Naive thymus-derived CD8-positive, alpha-beta T cell (primary cell): ENCODE data around the gene BCAR3. TPM values are rescaled to one million over a fixed set of nuclear protein-coding genes. Genes with fewer than 3 reads are reported as not detected.

ENCODE experiments used
- ATAC-seq, 2 donors: fragments of 150-1000 bp; cut with Tn5 transposase in 1 of 2; sonication (Bioruptor Pico), chemical (Tn5 transposase) in 1 of 2; 1 replicate in 1 of 2; 2 replicates in 1 of 2; pipeline ENCODE4 v1.10.0; 2021; ENCODE audit warnings: mild to moderate bottlenecking in 2 of 2, moderate library complexity in 2 of 2
- POLR2A ChIA-PET: fragments of 350-600 bp; sonication (Branson Sonifier 250); formaldehyde crosslinking; loops from one replicate; lab custom pipeline; 2021; ENCODE audit warnings: antibody characterized with exemption; lab: Charles Lee
- DNase-seq, 10 donors: peaks; one replicate each; pipeline versions ENCODE4 v3.0.0 to v3.0.0-alpha.2; 2020 to 2022
- H3K27ac Mint-ChIP-seq, 10 donors: one replicate each; pipeline ENCODE4 v1.8.0; 2020 to 2022; ENCODE audit warnings: mild to moderate bottlenecking in 10 of 10, mixed read lengths in 10 of 10, moderate library complexity in 4 of 10, inconsistent platforms in 1 of 10
- H3K27me3 Mint-ChIP-seq, 5 donors: one replicate each; pipeline ENCODE4 v1.8.0; 2021 to 2022; ENCODE audit warnings: mixed read lengths in 5 of 5
- H3K36me3 Mint-ChIP-seq, 3 donors: one replicate each; pipeline ENCODE4 v1.8.0; 2020 to 2022; ENCODE audit warnings: mixed read lengths in 3 of 3, mild to moderate bottlenecking in 2 of 3, inconsistent platforms in 1 of 3
- H3K4me1 Mint-ChIP-seq, 4 donors: one replicate each; pipeline ENCODE4 v1.8.0; 2021 to 2022; ENCODE audit warnings: mixed read lengths in 4 of 4
- H3K4me3 Mint-ChIP-seq, 10 donors: one replicate each; pipeline ENCODE4 v1.8.0; 2020 to 2022; ENCODE audit warnings: mild to moderate bottlenecking in 10 of 10, mixed read lengths in 10 of 10, moderate library complexity in 6 of 10, inconsistent platforms in 1 of 10
- H3K9me3 Mint-ChIP-seq, 9 donors: one replicate each; pipeline ENCODE4 v1.8.0; 2020 to 2022; ENCODE audit warnings: mixed read lengths in 9 of 9, mild to moderate bottlenecking in 3 of 9, inconsistent platforms in 1 of 9, moderate library complexity in 1 of 9
- polyA plus RNA-seq, 3 donors: library from polyadenylated mRNA; unstranded; fragments of 300-500 nt; fragmentation: Illumina TruSeq; gene quantifications; one replicate each; pipeline ENCODE4 v1.2.3, GENCODE V29; 2021
- total RNA-seq, 8 experiments: library from RNA in 2 of 8; stranded (reverse) in 2 of 8; gene quantifications; one replicate each; pipeline ENCODE4 v1.2.3 and lab custom pipeline; 2021 to 2026

The BCAR3 gene
- total and polyA plus RNA-seq, 5 experiments from 2014 or later: 0.28 to 1.3 (median 0.66) TPM

- Mint-ChIP-seq H3K4me1 (peaks cover 4 to 8% (median 6%) of the 10 kb centered on the region in 4 donors), H3K27me3 (peaks cover 0 to 2% (median 0%) of the 10 kb centered on the region in 5 donors), H3K4me3 (no peak overlapping the region), H3K27ac (no peak overlapping the region), H3K36me3 (peaks cover 0 to 2% (median 0%) of the 10 kb centered on the region in 3 donors), H3K9me3 (peaks cover 0 to 3% (median 0%) of the 10 kb centered on the region in 9 donors)
- ATAC-seq: no peak
- no peak for DNase-seq
- POLR2A ChIA-PET: no interaction called here
Measured at GRCh38 chr1:93716163-93716562, 34.5 kb upstream of the BCAR3 start.

- Mint-ChIP-seq H3K4me3 (no peak overlapping the region), H3K27me3 (peaks cover 0 to 2% (median 0%) of the 10 kb centered on the region in 5 donors), H3K36me3 (peaks cover 0 to 2% (median 0%) of the 10 kb centered on the region in 3 donors), H3K27ac (no peak overlapping the region), H3K4me1 (peaks cover 4 to 8% (median 6%) of the 10 kb centered on the region in 4 donors), H3K9me3 (peaks cover 0 to 3% (median 0%) of the 10 kb centered on the region in 9 donors)
- ATAC-seq: no peak
- POLR2A ChIA-PET: no interaction called here
- DNase-seq: no peak
Measured at GRCh38 chr1:93715529-93716126, 34.0 kb upstream of the BCAR3 start.

GRCh38 chr1:93714356-93714755 is 32.7 kb upstream of the BCAR3 start:
- POLR2A ChIA-PET: no interaction called here
- ATAC-seq (no peak), DNase-seq (no peak)
- Mint-ChIP-seq H3K9me3 (peaks cover 0 to 3% (median 0%) of the 10 kb centered on the region in 9 donors), H3K27me3 (peaks cover 0 to 2% (median 0%) of the 10 kb centered on the region in 5 donors), H3K27ac (no peak overlapping the region), H3K36me3 (peaks cover 0 to 2% (median 0%) of the 10 kb centered on the region in 3 donors), H3K4me1 (peaks cover 6 to 10% (median 8%) of the 10 kb centered on the region in 4 donors), H3K4me3 (no peak overlapping the region)

- Mint-ChIP-seq H3K27me3 (peaks cover 0 to 2% (median 0%) of the 10 kb centered on the region in 5 donors), H3K9me3 (peaks cover 0 to 3% (median 0%) of the 10 kb centered on the region in 9 donors), H3K4me1 (peaks cover 9 to 20% (median 15%) of the 10 kb centered on the region in 4 donors), H3K27ac (no peak overlapping the region), H3K4me3 (no peak overlapping the region), H3K36me3 (peaks cover 0 to 2% (median 0%) of the 10 kb centered on the region in 3 donors)
- POLR2A ChIA-PET: no interaction called here
- DNase-seq: no peak
- ATAC-seq: no peak
Measured at GRCh38 chr1:93713341-93713740, 31.7 kb upstream of the BCAR3 start.

- Mint-ChIP-seq H3K36me3 (peaks cover 0 to 1% (median 0%) of the 10 kb centered on the region in 3 donors), H3K9me3 (peaks cover 0 to 3% (median 0%) of the 10 kb centered on the region in 9 donors), H3K27ac (no peak overlapping the region), H3K4me1 (peaks cover 9 to 26% (median 16%) of the 10 kb centered on the region in 4 donors), H3K4me3 (no peak overlapping the region), H3K27me3 (peaks cover 0 to 2% (median 0%) of the 10 kb centered on the region in 5 donors)
- POLR2A ChIA-PET: no interaction called here
- DNase-seq: no peak
- ATAC-seq: no peak
Measured at GRCh38 chr1:93712741-93713140, 31.1 kb upstream of the BCAR3 start.

GRCh38 chr1:93710499-93711453 is 29.1 kb upstream of the BCAR3 start:
- Mint-ChIP-seq H3K27ac (no peak overlapping the region), H3K9me3 (no peaks in the 10 kb centered on the region), H3K27me3 (peaks cover 0 to 2% (median 0%) of the 10 kb centered on the region in 5 donors), H3K4me3 (no peak overlapping the region), H3K36me3 (no peaks in the 10 kb centered on the region), H3K4me1 (peaks cover 9 to 34% (median 16%) of the 10 kb centered on the region in 4 donors)
- no peak for DNase-seq
- no peak for ATAC-seq
- POLR2A ChIA-PET: no interaction called here

GRCh38 chr1:93708734-93709481 is 27.3 kb upstream of the BCAR3 start:
- POLR2A ChIA-PET: no interaction called here
- H3K27me3 Mint-ChIP-seq: peaks cover 0 to 2% (median 0%) of the 10 kb centered on the region in 5 donors
- peak overlapping the region in 1 of 10 donors; percentile 4 for H3K27ac Mint-ChIP-seq
- DNase-seq (no peak), ATAC-seq (peak in 1 of 2 donors; percentile 38)
- no peak overlapping the region for H3K4me3 Mint-ChIP-seq
- no peaks in the 10 kb centered on the region for H3K36me3 Mint-ChIP-seq
- peaks cover 9 to 49% (median 16%) of the 10 kb centered on the region in 4 donors for H3K4me1 Mint-ChIP-seq
- H3K9me3 Mint-ChIP-seq: no peaks in the 10 kb centered on the region

- POLR2A ChIA-PET: no interaction called here
Measured at GRCh38 chr1:93707956-93708355, 26.3 kb upstream of the BCAR3 start.

GRCh38 chr1:93705892-93706500 is 24.4 kb upstream of the BCAR3 start:
- no peaks in the 10 kb centered on the region for H3K36me3 Mint-ChIP-seq
- H3K27ac Mint-ChIP-seq: peak overlapping the region in 1 of 10 donors; percentile 25
- DNase-seq (no peak), ATAC-seq (no peak)
- no peak overlapping the region for H3K4me3 Mint-ChIP-seq
- POLR2A ChIA-PET: no interaction called here
- H3K4me1 Mint-ChIP-seq: peaks cover 4 to 58% (median 10%) of the 10 kb centered on the region in 4 donors
- no peaks in the 10 kb centered on the region for H3K9me3 Mint-ChIP-seq
- H3K27me3 Mint-ChIP-seq: peaks cover 0 to 1% (median 0%) of the 10 kb centered on the region in 5 donors

More at GRCh38 chr1:93707956-93708355, 26.3 kb upstream of the BCAR3 start:
- Mint-ChIP-seq H3K9me3 (no peaks in the 10 kb centered on the region), H3K27ac (no peak overlapping the region), H3K4me1 (peaks cover 9 to 55% (median 15%) of the 10 kb centered on the region in 4 donors), H3K27me3 (peaks cover 0 to 2% (median 0%) of the 10 kb centered on the region in 5 donors), H3K4me3 (no peak overlapping the region), H3K36me3 (no peaks in the 10 kb centered on the region)
- ATAC-seq (peak in 1 of 2 donors; percentile 61), DNase-seq (no peak)

GRCh38 chr1:93704052-93704451 is 22.4 kb upstream of the BCAR3 start:
- peaks cover 0 to 54% (median 6%) of the 10 kb centered on the region in 4 donors for H3K4me1 Mint-ChIP-seq
- DNase-seq (no peak), ATAC-seq (no peak)
- H3K4me3 Mint-ChIP-seq: no peak overlapping the region
- H3K27ac Mint-ChIP-seq: no peak overlapping the region
- H3K9me3 Mint-ChIP-seq: no peaks in the 10 kb centered on the region
- no peaks in the 10 kb centered on the region for H3K27me3 Mint-ChIP-seq
- POLR2A ChIA-PET: no interaction called here
- no peaks in the 10 kb centered on the region for H3K36me3 Mint-ChIP-seq

GRCh38 chr1:93703643-93704042 is 22.0 kb upstream of the BCAR3 start:
- DNase-seq (no peak), ATAC-seq (no peak)
- no peaks in the 10 kb centered on the region for H3K27me3 Mint-ChIP-seq
- no peak overlapping the region for H3K27ac Mint-ChIP-seq
- H3K9me3 Mint-ChIP-seq: no peaks in the 10 kb centered on the region
- H3K36me3 Mint-ChIP-seq: no peaks in the 10 kb centered on the region
- peaks cover 0 to 50% (median 2%) of the 10 kb centered on the region in 4 donors for H3K4me1 Mint-ChIP-seq
- H3K4me3 Mint-ChIP-seq: no peak overlapping the region
- POLR2A ChIA-PET: no interaction called here

- DNase-seq (no peak), ATAC-seq (no peak)
- no peaks in the 10 kb centered on the region for H3K36me3 Mint-ChIP-seq
- peaks cover 0 to 41% (median under 1%) of the 10 kb centered on the region in 4 donors for H3K4me1 Mint-ChIP-seq
- H3K27me3 Mint-ChIP-seq: no peaks in the 10 kb centered on the region
- H3K4me3 Mint-ChIP-seq: no peak overlapping the region
- no peaks in the 10 kb centered on the region for H3K9me3 Mint-ChIP-seq
- H3K27ac Mint-ChIP-seq: no peak overlapping the region
- POLR2A ChIA-PET: no interaction called here
Measured at GRCh38 chr1:93702828-93703183, 21.2 kb upstream of the BCAR3 start.
